T47D (cell line): Measurements from ENCODE around the gene KRTAP4-5.
"Not testable (repeated sequence)": the region's sequence is repeated elsewhere in the genome, so short reads cannot be mapped to it uniquely, and the experiment has no call there.

Experiments used
- DNase-seq, 2 experiments: peaks; one replicate each; pipeline versions ENCODE4 v3.0.0 to v3.0.0-alpha.2; 2011 to 2012; ENCODE audit warnings: low read depth in 1 of 2, low spot score in 1 of 2
- JUND ChIP-seq: IDR thresholded peaks from 2 replicates; pipeline ENCODE4 v1.6.1; 2012; ENCODE audit warnings: low read depth
- in situ Hi-C: cut with HindIII; loops from 2 replicates; pipeline ENCODE4 v1.10.0; 2016; ENCODE audit warnings: low sequenced_read_pairs, low pct_unique_long_range_greater_than_20kb

The KRTAP4-5 gene

GRCh38 chr17:41149652-41149985 is at the start of gene KRTAP4-5:
KRTAP4-5 (minus strand) TSS chr17:41149825; CDS start chr17:41149767, 58 bp downstream.
- DNase-seq = no peak
- no peak for TF ChIP-seq JUND
- in situ Hi-C loops = no loop called here

GRCh38 chr17:41196068-41196467 is 46.4 kb upstream of the KRTAP4-5 start:
- in situ Hi-C loops = no loop called here
- no peak for DNase-seq
- no peak for TF ChIP-seq JUND

- DNase-seq = no peak
- TF ChIP-seq JUND = no peak
- in situ Hi-C loops = no loop called here
Measured at GRCh38 chr17:41190328-41190727, 40.7 kb upstream of the KRTAP4-5 start.

- in situ Hi-C loops, DNase-seq: not testable (repeated sequence)
Measured at GRCh38 chr17:41189837-41190318, 40.3 kb upstream of the KRTAP4-5 start, which contains the start of gene KRTAP9-1. KRTAP9-1 (plus strand) TSS chr17:41189887; CDS start chr17:41189887, 0 bp downstream.

GRCh38 chr17:41186872-41187271 is 37.2 kb upstream of the KRTAP4-5 start:
- peak in 1 of 2 experiments; percentile 13 for DNase-seq
- TF ChIP-seq JUND = no peak
- in situ Hi-C loops = no loop called here

GRCh38 chr17:41185001-41185400 is 35.4 kb upstream of the KRTAP4-5 start:
- TF ChIP-seq JUND = no peak
- in situ Hi-C loops = no loop called here
- DNase-seq = no peak

GRCh38 chr17:41184480-41184961 is 34.9 kb upstream of the KRTAP4-5 start, which contains the start of gene KRTAP4-1:
KRTAP4-1 (minus strand) TSS chr17:41184911; CDS start chr17:41184854, 57 bp downstream.
- in situ Hi-C loops = no loop called here
- TF ChIP-seq JUND = no peak
- DNase-seq = no peak

GRCh38 chr17:41178843-41179616 is 29.4 kb upstream of the KRTAP4-5 start:
- TF ChIP-seq JUND = no peak
- DNase-seq = no peak
- in situ Hi-C loops = no loop called here

GRCh38 chr17:41178341-41178740 is 28.7 kb upstream of the KRTAP4-5 start:
- no peak for TF ChIP-seq JUND
- DNase-seq = no peak
- in situ Hi-C loops = no loop called here

- in situ Hi-C loops = no loop called here
- no peak for DNase-seq
- no peak for TF ChIP-seq JUND
Measured at GRCh38 chr17:41177727-41178271, 28.2 kb upstream of the KRTAP4-5 start, which contains the start of gene KRTAP4-2. KRTAP4-2 (minus strand) TSS chr17:41178221; CDS start chr17:41178164, 57 bp downstream.

GRCh38 chr17:41176744-41177387 is 27.2 kb upstream of the KRTAP4-5 start:
- no peak for TF ChIP-seq JUND
- in situ Hi-C loops = no loop called here
- no peak for DNase-seq

GRCh38 chr17:41171886-41172285 is 22.3 kb upstream of the KRTAP4-5 start:
- in situ Hi-C loops = no loop called here
- no peak for DNase-seq
- no peak for TF ChIP-seq JUND

GRCh38 chr17:41168121-41168520 is 18.5 kb upstream of the KRTAP4-5 start, which contains the start of gene KRTAP4-3:
KRTAP4-3 (minus strand) TSS chr17:41168221; CDS start chr17:41168172, 49 bp downstream.
- DNase-seq = no peak
- in situ Hi-C loops = no loop called here
- TF ChIP-seq JUND = no peak
